ENCODE results near the gene MOB2. TPM values are rescaled to one million over a fixed set of nuclear protein-coding genes. Genes with fewer than 3 reads are reported as not detected.

MOB2 gene
- total and polyA plus RNA-seq, 2 of the 13 experiments (the other 11 are each of a cell fraction or from before 2014, with no cell fraction given) = 21.8 to 27.7 TPM

- DNase-seq (ENCODE audit: low spot score) (no peak), FAIRE-seq (no peak), ATAC-seq (no peak)
- Histone ChIP-seq H2AFZ (ENCODE audit: low read length) (no peak overlapping the region), H3K9me3 (ENCODE audit: low read length) (no peaks in the 10 kb centered on the region), H3K9ac (ENCODE audit: insufficient read depth, low read depth, low read length) (no peak overlapping the region), H3K27me3 (ENCODE audit: control insufficient read depth in 1 of 2, insufficient read depth in 2 of 2, low read length in 2 of 2) (peaks cover 5 to 24% of the 10 kb centered on the region in 2 experiments; a peak in 4 of 5 replicates), H4K20me1 (ENCODE audit: insufficient read depth, low read length) (0 out of 2 replicates have a peak, but pooled peaks cover 6% of the 10 kb centered on the region), H3K4me1 (ENCODE audit: insufficient read depth, low read length) (no peaks in the 10 kb centered on the region), H3K27ac (ENCODE audit: extremely low read length, insufficient read depth, low read length) (no peak overlapping the region), H3K4me2 (ENCODE audit: low read depth, low read length) (no peak overlapping the region), H3K36me3 (replicated peaks in 1 of 2; ENCODE audit: control insufficient read depth in 1 of 2, insufficient read depth in 2 of 2, low read length in 2 of 2) (no peaks in the 10 kb centered on the region), H3K79me2 (ENCODE audit: insufficient read depth, low read length) (no peaks in the 10 kb centered on the region), H3K4me3 (replicated peaks in 1 of 3; ENCODE audit: insufficient read depth in 1 of 3, low read depth in 2 of 3, low read length in 3 of 3) (no peak overlapping the region)
- in situ Hi-C loops (cut with HindIII; ENCODE audit: extremely low pct_ligation_motif_present, low pct_unique_long_range_greater_than_20kb) = no loop called here
- 0% methylated on average over 3 of the region's 11 CpGs for WGBS (ENCODE audit: low lambda C conversion rate)
- intact Hi-C loops (cut with micrococcal nuclease; ENCODE audit: unreplicated experiment) = no loop called here
- POLR2A ChIA-PET = no interaction called here
- BruUV-seq (replicated peaks) = no TSS peak
- CTCF ChIA-PET (ENCODE audit: low intra/inter-chr PET ratio, low total read pairs) = no interaction called here
- no peak for TF ChIP-seq GLMP (CRISPR knock-in tag; IDR thresholded peaks at IDR 0.05; ENCODE audit: borderline replicate concordance)
- TF ChIP-seq ZBED4 (CRISPR knock-in tag; IDR thresholded peaks at IDR 0.05; ENCODE audit: borderline replicate concordance) = no peak
- TF ChIP-seq SMARCC2 (IDR thresholded peaks at IDR 0.05) = no peak
- TF ChIP-seq ZNF569 (CRISPR knock-in tag; IDR thresholded peaks at IDR 0.05; ENCODE audit: borderline replicate concordance) = no peak
- TF ChIP-seq ZNF766 (CRISPR knock-in tag; IDR thresholded peaks at IDR 0.05; ENCODE audit: borderline replicate concordance) = no peak
- no peak for TF ChIP-seq ZFP62 (CRISPR knock-in tag; IDR thresholded peaks at IDR 0.05)
- no peak for TF ChIP-seq GPN1 (CRISPR knock-in tag; IDR thresholded peaks at IDR 0.05; ENCODE audit: borderline replicate concordance)
- no peak for TF ChIP-seq HINFP (CRISPR knock-in tag; IDR thresholded peaks at IDR 0.05; ENCODE audit: low read depth)
- no peak for TF ChIP-seq SNAPC2 (CRISPR knock-in tag; IDR thresholded peaks at IDR 0.05)
- TF ChIP-seq WIZ (CRISPR knock-in tag; IDR thresholded peaks at IDR 0.05) = no peak
- no peak for TF ChIP-seq ARID3A (IDR thresholded peaks at IDR 0.05; ENCODE audit: low read depth, low read length)
- TF ChIP-seq ZNF281 (CRISPR knock-in tag; IDR thresholded peaks at IDR 0.05; ENCODE audit: borderline replicate concordance) = no peak
- TF ChIP-seq HCFC1 (IDR thresholded peaks at IDR 0.05; ENCODE audit: low read depth, low read length) = no peak
- TF ChIP-seq DR1 (CRISPR knock-in tag; IDR thresholded peaks at IDR 0.05) = no peak
These were observed 47.2 kb downstream of the MOB2 start for GRCh38 chr11:1439341-1439740.
